Stimulated activated CD8-positive, alpha-beta memory T cell treated with anti-CD3 and anti-CD28 coated beads, Interleukin-15, amount 100 ng/mL, for 24 hours (primary cell): ENCODE measurements around the gene NAGK.
"Not testable (repeated sequence)": the region's sequence is repeated elsewhere in the genome, so short reads cannot be mapped to it uniquely, and the experiment has no call there.

ENCODE experiments used
- DNase-seq: peaks from one replicate; pipeline ENCODE4 v3.0.0-alpha.2; 2020; ENCODE audit warnings: low read depth

Gene NAGK

DNA sequence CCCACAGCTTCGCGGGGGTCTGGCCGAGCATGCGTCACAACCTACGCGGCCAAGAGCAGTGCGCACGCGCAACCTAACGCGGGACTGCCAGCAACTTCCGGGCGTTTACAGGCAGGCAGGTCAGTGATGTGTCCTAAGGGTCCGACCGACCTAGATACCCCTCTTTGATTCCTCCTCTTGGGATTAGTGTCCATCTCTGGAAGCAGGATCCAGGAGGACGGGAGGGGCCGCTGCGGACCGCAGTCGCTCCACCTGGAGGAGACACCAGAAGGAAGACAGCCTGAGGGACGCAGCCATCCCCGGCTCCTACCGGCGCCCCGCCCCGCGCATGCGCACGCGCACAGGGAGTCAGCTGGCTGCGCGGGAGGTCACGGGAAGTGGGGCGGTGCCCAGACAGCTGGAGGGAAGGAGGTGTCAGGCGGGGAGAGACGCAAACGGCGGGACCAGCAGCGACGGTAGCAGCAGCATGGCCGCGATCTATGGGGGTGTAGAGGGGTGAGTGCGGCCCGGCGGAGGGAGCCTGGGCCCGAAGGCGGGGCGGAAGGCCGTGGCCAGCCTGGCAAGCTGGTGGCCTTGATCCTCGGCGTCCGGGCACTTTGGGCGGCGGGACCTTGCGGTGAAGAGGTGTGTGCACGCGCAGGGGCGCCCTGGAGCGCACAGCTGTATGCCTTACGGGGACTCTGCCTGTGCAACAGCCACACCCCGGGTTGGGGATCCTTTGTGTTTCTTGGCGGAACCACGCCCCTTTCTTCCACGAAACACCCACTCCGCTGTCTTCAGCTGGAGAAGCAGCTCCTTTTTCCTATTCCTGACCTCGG, at the start of gene NAGK:
NAGK (plus strand) TSS at position 431 of the 818 bp plus-strand sequence; CDS start at position 467, 36 bp downstream.
- peak; percentile 93 for DNase-seq

DNA sequence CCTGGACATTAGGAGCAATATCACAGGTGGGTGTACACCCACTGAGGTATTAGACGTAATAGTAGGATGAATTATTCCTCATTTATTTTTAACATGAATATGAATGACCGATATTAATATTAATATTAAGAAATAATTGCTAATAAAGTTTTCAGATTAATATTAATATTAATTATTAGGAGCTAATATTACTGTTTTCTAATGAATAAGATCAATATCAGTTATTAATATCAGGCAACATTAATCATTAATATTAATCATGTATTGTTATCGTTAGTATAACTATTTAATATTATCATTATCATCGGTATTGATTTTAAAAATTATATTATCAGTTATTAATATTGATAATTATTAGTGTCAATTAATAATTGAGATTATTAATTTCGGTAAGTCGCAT, 48.5 kb upstream of the NAGK start:
- DNase-seq, result not testable (repeated sequence)

DNA sequence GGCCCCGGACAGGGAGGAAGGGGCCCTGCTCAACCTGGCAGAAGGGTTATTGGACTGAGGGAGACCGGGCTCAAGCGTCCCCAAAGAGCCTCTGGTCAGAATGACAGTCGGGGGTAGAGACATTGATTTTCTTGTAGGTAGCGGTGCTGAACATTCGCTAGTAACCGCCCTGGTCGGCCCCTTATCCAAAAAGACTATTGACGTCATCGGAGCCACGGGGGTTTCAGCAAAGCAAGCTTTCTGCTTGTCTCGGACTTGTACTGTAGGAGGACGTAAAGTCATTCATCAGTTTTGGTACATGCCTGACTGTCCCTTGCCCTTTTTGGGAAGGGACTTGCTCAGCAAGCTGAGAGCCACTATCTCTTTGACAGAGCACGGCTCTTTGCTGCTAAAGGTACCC, 47.1 kb upstream of the NAGK start:
- DNase-seq, result not testable (repeated sequence)

DNA sequence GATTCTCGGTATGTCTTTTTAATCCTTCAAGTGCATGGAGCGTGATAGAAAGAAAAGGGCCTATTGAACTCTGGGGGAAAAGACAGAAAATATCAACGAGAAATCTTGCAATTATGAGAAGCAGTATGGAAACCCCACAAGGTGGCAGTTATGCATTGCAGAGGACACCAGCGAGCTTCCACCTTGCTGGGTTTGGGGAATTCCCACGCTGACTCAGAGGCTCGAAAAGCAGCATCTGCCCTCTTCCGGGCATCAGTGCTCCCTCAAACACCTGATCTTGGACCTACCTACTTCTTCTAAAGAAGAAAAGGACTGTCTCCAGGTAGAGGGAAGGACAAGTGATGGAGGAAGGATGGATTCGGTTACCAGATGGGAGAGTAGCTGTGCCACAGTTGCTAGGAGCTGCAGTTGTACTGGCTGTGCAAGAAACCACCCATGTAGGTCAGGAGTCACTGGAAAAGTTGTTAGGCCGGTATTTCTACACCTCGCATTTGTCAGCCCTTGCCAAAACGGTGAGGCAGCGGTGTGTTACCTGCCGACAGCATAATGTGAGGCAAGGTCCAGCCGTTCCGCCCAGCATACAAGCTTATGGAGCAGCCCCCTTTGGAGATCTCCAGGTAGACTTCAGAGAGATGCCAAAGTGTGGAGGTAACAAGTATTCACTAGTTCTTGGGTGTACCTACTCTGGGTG, 44.8 kb upstream of the NAGK start:
- not testable (repeated sequence) for DNase-seq

DNA sequence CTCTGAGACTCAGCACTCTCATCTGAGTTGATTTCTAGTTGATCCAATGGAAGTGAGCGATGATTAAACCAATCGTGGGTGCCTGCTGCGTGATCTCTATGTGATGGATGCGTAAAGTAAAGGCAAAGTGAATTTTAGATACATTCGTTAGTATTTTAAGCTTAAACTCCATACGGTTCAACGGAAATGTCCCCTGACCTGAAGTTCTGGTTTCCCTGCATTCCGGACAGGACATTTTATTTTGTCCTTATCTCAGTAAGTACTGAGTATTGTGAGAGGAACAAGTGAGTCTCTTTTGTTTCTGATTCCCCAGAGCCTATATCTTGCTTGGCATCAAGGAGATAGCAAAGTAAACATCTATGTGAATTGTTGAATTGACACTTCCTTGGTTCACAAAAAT, 32.2 kb upstream of the NAGK start:
- not testable (repeated sequence) for DNase-seq

DNA sequence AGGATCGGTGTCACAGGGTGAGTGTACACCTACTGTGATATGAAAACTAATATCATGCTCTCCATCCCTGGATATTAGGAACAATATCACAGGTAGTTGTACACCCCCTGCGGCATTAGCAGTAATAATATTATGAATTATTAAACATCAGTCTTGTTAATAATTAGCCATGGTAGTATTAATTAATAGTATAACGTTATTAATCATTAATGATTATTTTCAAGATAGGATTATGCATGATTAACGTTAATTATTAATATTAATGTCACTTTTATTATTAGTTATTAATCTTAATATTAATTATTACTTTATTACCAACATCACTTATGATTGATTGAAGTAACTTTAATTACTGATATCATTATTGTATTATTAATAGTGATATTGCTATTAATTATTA, 26.2 kb upstream of the NAGK start:
- DNase-seq, result no peak

DNA sequence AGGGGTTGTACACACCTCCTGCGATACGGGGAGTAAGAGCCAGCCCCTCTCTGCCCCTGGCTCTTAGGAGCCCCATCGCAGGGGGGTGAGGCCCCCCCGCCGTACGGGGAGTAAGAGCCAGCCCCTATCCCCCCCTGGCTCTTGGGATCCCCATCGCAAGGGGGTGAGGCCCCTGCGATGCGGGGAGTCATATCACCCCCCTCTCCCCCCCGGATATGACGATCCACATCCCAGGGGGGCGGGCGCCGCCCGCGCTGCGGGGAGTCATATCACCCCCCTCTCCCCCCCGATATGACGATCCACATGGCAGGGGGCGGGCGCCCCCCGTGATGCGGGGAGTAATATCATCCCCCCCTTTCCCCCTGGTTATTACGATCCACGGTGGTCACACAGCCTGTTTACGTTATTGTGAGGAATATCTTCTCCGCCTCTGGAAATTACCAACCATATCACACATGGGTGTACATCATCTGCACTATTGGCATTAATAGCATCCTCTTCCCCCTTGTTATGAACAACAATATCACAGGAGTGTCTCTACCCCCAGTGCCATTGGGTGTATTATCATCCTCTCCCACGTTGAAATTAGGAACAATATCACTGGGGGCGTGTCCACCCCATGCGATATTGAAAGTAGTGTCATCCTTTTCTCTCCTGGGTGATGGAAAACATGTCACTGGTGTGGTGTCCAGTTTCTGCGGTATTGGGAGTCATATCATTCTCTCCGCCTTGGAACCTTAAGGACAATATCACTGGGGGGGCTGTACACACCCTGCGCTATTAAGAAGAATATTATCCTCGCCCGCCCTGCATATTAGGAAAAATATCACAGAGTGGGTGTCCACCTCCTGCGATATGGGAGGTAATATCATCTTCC, 24.7 kb upstream of the NAGK start:
- DNase-seq, result no peak

DNA sequence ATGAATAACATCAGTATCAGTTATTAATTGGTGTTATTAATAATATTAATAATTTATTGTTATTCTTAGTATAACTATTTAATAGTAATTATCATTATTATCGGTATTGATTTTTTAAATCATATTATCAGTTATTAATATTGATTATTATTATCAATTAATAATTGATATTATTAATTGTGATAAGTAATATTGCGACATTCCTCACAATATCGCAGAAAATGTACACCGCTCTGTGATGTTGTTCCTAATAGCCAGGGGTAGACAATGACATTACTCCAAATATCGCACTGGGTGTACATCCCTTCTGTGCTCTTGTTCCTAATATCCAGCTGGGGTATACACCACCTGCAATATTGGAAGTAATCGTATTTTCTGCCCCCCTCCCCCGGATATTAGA, 23.3 kb upstream of the NAGK start:
- DNase-seq, result no peak

DNA sequence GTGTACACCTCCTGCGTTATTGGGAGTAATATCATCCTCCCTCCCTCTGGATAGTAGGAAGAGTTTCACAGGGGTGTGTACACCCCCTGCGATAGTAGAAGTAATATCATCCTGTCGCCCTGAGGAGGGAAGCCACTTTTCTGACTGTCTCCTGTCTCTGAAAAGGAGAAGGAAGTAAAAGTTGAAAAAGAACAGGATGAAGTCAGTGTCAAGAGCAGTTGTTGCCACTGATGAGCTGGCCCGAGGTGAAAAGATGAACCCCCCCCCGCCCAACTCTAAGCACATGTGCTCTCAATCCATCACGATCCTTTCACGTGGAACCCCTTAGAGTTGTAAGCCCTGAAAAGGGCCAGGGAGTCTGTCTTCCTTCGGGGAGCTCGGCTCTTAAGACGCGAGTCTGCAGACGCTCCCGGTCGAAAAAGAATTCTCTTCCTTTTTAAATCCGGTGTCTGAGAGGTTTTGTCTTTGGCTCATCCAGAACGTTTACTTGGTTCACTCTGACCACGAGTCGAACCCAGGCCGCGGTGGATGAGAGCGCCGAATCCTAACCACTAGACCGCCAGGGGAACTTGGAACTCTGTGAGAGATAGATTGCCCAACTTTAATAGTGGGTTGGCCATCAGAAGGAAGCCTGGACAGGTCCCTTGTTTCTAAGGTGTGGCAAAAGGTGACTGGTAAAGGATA, 22.4 kb upstream of the NAGK start:
- DNase-seq, result no peak

DNA sequence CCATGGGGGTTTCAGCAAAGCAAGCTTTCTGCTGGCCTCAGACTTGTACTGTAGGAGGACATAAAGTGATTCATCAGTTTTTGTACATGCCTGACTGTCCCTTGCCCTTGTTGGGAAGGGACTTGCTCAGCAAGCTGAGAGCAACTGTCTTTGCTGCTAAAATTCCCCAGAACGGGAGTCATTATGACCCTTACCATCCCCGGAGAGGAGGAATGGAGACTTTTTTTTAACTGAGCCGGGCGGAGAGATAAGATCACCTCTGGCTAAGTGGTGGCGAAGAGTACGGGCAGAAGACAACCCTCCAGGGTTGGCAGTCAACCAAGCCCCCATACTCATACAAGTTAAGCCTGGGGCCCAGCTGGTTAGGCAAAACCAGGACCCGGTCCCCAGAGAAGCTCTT, 20.4 kb upstream of the NAGK start:
- no peak for DNase-seq

DNA sequence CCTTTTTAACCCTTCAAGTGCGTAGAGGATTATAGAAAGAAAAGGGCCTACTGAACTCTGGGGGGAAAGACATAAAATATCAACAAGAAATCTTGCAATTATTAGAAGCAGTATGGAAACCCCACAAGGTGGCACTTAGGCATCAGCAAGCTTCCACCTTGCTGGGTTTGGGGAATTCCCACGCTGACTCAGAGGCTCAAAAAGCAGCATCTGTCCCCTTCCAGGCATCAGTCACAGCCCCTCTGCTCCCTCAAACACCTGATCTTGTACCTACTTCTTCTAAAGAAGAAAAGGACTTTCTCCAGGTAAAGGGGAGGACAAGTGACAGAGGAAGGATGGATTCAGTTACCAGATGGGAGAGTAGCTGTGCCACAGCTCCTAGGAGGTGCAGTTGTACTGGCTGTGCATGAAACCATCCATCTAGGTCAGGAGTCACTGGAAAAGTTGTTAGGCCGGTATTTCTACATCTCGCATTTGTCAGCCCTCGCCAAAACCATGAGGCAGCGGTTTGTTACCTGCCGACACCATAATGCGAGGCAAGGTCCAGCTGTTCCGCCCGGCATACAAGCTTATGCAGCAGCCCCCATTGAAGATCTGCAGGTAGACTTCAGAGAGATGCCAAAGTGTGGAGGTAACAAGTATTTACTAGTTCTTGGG, 18.6 kb upstream of the NAGK start:
- not testable (repeated sequence) for DNase-seq

DNA sequence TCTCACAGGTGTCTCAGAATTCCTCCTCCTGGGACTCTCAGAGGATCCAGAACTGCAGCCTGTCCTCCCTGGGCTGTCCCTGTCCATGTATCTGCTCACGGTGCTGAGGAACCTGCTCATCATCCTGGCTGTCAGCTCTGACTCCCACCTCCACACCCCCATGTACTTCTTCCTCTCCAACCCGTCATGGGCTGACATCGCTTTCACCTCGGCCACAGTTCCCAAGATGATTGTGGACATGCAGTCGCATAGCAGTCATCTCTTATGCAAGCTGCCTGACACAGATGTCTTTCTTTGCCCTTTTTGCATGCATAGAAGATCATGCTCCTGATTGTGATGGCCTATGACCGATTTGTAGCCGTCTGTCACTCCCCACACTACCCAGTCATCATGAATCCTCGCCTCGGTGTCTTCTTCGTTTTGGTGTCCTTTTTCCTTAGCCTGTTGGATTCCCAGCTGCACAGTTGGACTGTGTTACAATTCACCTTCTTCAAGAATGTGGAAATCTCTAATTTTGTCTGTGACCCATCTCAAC, 13.2 kb upstream of the NAGK start:
- not testable (repeated sequence) for DNase-seq

DNA sequence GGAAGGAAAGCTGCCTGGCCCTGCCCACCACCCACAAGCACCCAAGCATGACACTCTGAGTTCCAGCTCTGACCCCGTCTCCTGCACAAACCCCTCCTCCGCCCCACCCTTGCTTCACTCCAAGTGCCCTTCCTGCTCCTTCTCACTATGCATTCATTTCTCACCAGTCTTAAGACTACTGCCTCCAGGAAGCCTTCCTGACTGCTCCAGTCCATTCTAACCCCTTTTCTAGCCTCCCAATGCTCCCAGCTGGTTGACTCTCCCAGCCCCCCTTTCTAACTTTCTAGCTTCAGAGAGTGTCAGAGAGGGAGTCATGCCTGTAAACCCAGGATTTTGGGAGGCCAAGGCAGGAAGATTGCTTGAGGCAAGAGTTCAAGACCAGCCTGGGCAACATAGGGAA, 8.2 kb upstream of the NAGK start:
- no peak for DNase-seq

DNA sequence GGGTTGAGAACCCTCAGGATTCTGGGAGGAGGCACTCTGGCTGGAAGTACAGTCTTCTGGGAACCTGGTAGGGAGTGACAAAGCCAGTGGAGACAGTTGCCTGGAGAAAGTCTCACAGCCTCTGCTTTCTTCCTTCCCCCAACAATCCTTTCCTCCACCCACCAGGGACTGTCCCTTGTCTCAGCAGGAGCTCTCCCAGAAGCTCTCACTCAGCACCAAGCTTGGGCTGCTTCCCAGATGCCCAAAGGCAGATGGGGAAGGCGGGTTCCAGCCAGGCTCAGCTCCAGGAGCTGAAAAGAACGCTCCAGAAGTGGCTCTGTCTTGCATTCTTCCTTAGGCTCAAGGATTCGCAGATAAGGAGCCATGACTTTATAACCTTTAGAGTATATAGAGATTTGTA, 7.6 kb upstream of the NAGK start:
- no peak for DNase-seq

DNA sequence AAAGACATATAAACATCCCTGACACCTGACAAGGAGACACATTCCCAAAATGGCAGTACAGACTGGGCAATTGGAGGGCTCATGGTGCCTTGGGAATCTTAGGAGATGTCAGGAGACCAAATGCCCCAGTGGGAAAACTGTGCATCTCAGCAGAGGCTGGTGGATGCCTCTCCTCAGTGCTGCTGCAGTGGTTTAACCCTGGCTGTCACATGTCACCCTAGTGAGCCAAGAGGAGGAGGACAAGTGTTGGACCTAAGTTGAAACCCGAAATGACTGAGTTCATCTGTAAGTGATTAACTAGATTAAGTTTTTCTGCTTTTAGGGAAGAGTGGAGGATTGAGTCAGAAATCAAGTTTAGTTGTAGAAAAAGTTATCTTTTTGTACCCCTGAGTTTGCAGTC, 5.2 kb upstream of the NAGK start:
- DNase-seq, result no peak

DNA sequence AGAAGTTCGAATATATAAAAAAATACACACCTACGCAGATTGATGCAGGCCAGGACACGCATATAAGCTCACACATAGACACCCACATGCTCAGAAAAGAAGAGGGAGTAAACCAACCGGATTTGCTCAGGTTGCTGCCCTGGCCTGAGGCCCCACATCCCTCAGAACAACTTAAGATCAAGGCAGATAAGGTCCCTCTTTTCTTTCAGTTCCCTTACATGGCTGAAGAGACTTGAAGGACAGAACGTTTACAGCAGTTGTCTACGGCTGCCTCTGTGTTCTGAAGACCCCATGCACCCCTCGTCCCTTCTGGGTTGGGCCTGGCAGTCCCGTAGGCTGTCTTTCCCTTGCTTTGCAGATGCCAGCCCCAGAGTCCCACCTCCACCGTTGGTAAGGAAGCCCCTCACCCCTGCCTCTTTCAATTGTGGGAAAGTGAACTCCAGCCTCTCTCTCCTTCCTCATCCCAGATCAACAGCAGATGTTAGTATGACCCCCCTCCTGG, 4.3 kb upstream of the NAGK start:
- DNase-seq, result no peak

DNA sequence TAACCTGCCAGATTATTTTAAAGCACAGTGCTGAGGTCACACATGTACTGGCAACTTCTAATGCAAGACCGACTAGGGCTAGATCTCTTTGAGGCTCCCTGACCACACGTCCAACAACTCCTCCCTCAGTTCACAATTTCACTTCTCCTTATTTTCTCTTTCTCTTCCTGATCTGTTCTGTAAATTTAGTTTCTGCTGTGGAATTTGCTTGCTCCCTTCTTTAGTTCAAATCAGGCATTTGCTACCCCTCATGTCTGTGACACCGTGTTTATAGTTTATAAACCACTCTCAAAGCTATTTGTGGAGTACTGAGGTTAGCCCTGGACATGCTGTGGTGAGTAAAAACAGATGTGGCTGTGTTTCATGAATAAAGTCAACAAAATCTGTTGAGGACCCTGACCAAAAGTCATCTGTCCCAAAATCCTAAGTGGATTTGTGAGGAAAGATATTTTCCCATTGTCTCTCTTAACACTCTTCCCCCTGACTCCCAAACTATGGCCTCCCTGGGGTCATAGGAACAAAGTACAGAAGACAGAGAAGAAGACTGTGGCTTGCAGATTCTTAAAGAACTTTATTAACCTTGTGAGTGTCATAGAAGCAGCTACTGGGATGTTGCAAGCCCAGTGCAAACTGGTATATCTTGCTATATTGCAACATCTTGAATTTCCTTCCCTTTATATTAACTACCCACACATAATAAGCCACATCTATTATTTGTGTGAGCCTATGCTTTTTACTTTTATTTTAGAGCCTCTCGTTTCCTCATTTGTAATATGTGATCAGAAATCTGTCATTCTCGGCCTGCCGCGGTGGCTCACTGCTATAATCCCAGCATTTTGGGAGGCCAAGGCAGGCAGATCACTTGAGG, 3.5 kb upstream of the NAGK start:
- DNase-seq, result no peak

DNA sequence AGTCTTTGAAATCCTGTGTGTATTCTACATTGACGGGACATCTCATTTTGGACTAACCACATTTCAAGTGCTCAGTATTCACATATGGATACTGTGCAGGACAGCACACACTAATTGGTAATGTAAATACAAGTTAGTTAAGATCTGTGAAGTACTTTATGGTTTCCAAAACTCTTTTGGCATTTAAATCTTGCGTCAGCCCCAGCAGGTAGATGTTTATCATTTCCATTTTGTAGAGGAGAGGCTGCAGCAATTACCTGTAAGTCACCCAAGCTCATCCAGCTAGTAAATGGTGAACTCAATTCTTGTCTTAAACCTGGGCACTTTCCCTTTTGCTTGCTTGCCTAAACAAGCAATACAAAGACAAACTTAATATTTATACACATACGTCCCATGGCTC, 1.6 kb upstream of the NAGK start:
- DNase-seq, result no peak

DNA sequence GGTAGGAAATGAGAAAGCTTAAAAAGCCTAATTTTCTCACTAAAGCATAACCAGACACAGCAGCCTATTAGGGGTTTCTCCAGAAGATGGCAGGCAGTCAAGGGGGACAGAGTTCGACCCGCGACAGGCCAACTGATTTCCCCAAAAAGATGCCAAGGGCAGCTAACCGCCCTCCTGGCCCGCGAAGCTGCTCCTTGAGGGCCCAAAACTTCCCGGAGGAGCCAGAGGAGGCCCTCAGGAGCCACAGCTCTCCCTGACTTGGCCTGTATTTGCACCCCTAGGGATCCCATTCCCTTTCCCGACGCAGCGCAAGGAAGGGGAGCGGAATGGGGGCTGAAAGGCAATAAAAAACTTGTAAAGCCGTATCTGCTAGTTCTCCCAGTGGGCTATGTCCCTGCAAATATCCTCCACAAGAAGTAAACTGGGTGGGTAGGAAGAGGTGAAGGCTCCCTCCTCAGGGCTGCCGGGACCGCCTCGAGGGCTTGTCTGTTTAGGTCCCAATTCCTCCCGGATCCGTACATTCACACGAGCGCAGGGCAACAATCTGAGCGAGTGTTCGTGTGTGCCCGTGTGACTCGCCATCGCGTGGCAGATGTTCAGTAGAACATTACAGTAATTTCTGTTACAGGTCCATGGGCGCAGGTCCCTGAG, 756 bp upstream of the NAGK start:
- no peak for DNase-seq
